ENCODE data around the gene SPAM1.
"Not testable (repeated sequence)": the region's sequence is repeated elsewhere in the genome, so short reads cannot be mapped to it uniquely, and the experiment has no call there.

Gene SPAM1

GRCh38 chr7:123958186-123958703 lies 33.2 kb downstream of the SPAM1 start:
- no peak for DNase-seq

GRCh38 chr7:123961771-123962170 lies 36.7 kb downstream of the SPAM1 start:
- peak; percentile 87 for DNase-seq

GRCh38 chr7:123966936-123967335 lies 41.9 kb downstream of the SPAM1 start:
- no peak for DNase-seq

- no peak for DNase-seq
Observed at GRCh38 chr7:123972045-123972444, 47.0 kb downstream of the SPAM1 start.

- no peak for DNase-seq
Observed at GRCh38 chr7:123972831-123973230, 47.8 kb downstream of the SPAM1 start.

GRCh38 chr7:123974326-123974908 lies 49.4 kb downstream of the SPAM1 start:
- no peak for DNase-seq

GRCh38 chr7:123975084-123975483 lies 50.0 kb downstream of the SPAM1 start:
- no peak for DNase-seq

GRCh38 chr7:123977081-123977480 lies 52.0 kb downstream of the SPAM1 start:
- DNase-seq, result no peak

- no peak for DNase-seq
Observed at GRCh38 chr7:123979876-123980275, 54.8 kb downstream of the SPAM1 start.

GRCh38 chr7:123987445-123987844 lies 62.4 kb downstream of the SPAM1 start:
- DNase-seq, result no peak

- no peak for DNase-seq
Observed at GRCh38 chr7:123992913-123993518, 68.0 kb downstream of the SPAM1 start.

- DNase-seq, result no peak
Observed at GRCh38 chr7:123993996-123994395, 69.0 kb downstream of the SPAM1 start.

- DNase-seq, result no peak
Observed at GRCh38 chr7:123994449-123994848, 69.4 kb downstream of the SPAM1 start.

GRCh38 chr7:123995617-123996326 lies 70.7 kb downstream of the SPAM1 start:
- no peak for DNase-seq

GRCh38 chr7:123996327-123996625 lies 71.2 kb downstream of the SPAM1 start:
- DNase-seq, result no peak

GRCh38 chr7:123998921-123999320 lies 73.9 kb downstream of the SPAM1 start:
- DNase-seq, result no peak

- DNase-seq, result no peak
Observed at GRCh38 chr7:123999703-124000102, 74.7 kb downstream of the SPAM1 start.

GRCh38 chr7:124008296-124008695 lies 83.3 kb downstream of the SPAM1 start:
- not testable (repeated sequence) for DNase-seq

- no peak for DNase-seq
Observed at GRCh38 chr7:124009321-124009720, 84.3 kb downstream of the SPAM1 start.
